ENCODE measurements around the gene SNX24. TPM values are rescaled to one million over a fixed set of nuclear protein-coding genes. Genes with fewer than 3 reads are reported as not detected.
"Not testable (repeated sequence)": the region's sequence is repeated elsewhere in the genome, so short reads cannot be mapped to it uniquely, and the experiment has no call there.

SNX24 gene, protein sequence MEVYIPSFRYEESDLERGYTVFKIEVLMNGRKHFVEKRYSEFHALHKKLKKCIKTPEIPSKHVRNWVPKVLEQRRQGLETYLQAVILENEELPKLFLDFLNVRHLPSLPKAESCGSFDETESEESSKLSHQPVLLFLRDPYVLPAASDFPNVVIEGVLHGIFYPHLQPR
- 13.0 TPM for polyA plus RNA-seq (ENCODE audit: insufficient read length)

GRCh38 chr5:122845229-122846050 is at the start of gene SNX24:
SNX24 (plus strand) TSS chr5:122845613; CDS start chr5:122845634, 21 bp downstream.
- DNase-seq = peak; percentile 84

DNA sequence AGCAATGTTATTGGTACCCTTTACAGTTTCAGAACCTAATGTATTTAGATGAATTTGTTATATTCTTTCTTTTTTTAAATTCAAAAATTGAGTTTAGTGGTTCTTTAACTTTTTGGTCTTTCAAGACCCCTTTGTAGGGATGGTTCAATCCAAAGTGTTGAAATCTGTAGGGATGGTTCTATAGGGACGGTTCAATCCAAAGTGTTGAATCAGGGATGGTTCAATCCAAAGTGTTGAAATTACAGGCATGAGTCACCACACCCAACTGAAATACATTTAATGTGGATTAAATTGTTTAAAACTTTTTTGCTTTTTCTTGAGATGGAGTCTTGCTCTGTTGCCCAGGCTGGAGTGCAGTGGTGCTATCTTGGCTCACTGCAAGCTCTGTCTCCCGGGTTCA is 39.9 kb upstream of the SNX24 start:
- DNase-seq = no peak

DNA sequence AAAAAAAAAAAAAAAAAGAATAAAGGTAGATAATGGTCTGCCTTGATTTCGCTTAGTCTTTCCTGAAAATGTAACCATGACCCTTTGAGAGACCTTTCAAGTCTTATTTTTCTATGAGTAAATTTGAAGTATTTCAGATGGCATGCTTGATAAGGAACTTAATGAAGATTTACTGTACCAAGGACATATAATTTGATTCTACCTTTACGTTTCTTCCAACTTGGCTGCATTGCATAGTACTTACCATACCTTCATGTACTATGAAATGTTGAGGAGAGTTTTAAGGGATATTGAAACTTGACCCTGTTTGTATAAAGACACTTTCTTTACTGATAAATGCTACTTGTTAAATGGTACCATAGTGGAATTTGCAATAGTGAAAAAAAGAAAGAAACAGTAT is 35.0 kb upstream of the SNX24 start:
- no peak for DNase-seq

- no peak for DNase-seq
Measured at GRCh38 chr5:122815218-122815767, 30.1 kb upstream of the SNX24 start.

- DNase-seq = no peak
Measured at GRCh38 chr5:122816756-122817155, 28.7 kb upstream of the SNX24 start.

DNA sequence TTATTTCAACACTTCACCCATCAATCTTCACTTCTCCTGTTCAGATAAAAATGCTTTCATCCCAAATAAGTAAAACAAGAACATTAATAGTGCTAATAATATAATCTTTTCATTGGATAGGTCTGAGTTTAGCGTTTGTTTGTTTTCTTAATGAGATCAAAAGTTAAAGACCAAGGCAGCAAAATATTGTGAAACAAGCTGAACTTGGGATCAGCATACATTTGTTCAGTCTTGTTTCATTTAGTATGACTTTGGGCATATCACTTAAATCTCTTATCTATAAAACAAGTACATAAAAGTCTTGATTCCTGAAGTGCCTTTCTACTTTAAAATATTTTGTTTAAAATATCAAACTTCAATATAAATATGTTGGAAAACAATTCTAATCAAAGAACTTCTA is 13.4 kb upstream of the SNX24 start:
- no peak for DNase-seq

DNA sequence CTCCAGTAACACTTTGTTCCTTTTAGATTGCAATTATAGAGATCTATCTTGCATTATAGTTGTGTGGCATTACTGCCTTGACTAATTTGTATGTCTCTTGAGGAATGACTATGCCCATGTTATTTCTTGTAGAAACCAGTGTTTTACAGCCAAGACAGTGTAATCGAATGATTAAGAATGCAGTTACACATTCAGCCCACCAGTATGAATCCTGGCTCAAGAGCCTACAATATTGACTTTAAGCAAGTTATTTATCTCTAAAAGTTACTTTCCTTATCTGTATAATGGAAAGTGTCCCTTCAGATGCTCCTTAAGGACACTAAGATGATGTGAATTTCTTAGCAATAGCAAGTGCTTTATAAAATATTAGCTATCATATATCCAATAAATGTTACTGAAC is 9.7 kb upstream of the SNX24 start:
- DNase-seq = no peak

- no peak for DNase-seq
Measured at GRCh38 chr5:122836947-122837346, 8.5 kb upstream of the SNX24 start.

- DNase-seq = no peak
Measured at GRCh38 chr5:122839731-122840130, 5.7 kb upstream of the SNX24 start.

GRCh38 chr5:122842016-122842580 is 3.3 kb upstream of the SNX24 start:
- DNase-seq = no peak

DNA sequence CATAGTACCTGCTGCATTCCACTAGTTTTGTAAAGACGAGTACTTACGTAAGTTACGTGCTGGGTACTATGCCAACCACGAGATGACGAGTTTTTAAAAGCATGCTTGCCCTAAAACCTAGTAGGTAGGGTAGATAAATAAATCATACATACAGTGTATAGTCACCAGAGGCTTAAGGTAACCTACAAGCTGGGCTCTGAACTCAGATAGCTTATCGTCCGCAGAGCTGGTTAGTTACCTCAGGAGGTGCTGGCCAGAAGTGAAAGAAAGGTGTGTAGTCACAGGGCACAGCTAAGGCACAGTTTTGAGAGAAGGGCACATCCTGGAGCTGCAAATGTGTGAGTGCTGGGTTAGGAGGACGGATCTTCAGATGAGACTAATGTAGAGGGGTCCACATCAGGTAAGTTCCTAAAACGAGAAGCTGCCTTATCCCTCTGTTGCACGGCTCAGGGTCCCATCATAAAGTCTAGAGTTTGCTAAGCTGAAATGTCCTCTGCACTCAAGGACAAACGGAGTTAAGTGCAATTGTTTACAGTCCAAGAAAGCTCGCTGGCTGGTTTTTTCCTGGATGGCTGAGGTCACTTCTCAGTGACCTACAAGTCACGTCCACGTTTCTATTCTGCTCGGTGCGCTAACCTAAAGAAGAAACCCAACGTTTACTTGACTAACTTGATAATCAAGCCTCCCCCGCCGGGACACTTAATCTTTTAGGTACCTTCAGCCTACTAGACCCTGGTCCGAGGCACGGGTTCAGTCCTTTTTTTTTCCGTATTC is 1.1 kb upstream of the SNX24 start:
- DNase-seq = peak; percentile 8

- DNase-seq = no peak
Measured at GRCh38 chr5:122844910-122845228, 544 bp upstream of the SNX24 start.

GRCh38 chr5:122846051-122846550 is 688 bp downstream of the SNX24 start:
- no peak for DNase-seq

DNA sequence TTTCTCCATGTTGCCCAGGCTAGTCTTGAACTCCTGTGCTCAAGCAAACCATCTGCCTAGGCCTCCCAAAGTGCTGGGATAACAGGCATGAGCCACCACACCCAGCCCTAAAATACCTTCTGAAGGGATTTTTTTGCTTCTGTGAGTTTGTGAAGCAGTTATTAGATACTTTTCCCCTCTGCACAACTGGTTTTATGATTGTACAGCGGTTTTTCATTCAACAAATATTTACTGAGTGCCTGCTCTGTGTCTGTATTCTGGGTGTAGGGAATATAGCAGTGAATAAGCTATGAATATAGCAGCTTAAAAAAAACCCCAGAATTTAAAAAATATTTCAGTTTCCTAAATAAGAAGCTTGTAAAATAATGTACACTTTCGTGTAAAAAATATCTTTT is 2.3 kb downstream of the SNX24 start:
- DNase-seq = no peak

DNA sequence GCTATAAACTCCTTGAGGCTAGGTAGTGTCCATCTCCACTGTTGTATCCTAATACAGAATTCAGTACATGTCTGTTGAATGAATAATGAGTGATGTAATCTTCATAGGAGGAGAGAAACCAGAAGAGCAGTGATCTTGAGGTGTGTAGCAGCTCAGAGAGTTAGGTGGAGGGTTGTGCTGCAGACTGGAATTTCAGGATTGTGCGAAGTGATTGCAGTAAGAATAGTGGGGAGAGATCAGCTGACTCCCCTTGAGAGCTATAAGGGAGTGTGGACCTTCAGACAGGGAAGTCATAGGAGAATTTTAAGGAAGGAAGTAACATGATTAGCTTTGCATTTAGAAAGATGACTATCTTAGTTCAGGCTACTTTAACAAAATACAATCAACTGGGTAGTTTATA is 4.4 kb downstream of the SNX24 start:
- DNase-seq = no peak

DNA sequence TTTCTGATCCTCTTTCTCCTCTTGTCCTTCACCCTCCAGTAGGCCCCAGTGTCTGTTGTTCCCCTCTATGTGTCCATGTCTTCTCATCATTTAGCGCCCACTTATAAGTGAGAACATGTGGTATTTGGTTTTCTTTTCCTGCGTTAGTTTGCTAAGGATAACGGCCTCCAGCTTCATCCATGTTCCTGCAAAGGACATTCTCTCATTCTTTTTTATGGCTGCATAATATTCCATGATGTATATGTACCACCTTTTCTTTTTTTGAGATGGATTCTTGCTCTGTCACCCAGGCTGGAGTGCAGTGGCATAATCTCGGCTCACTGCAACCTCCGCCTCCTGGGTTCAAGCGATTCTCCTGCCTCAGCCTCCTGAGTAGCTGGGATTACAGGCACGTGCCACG is 12.1 kb downstream of the SNX24 start:
- not testable (repeated sequence) for DNase-seq

- no peak for DNase-seq
Measured at GRCh38 chr5:122858451-122858850, 13.0 kb downstream of the SNX24 start.

- DNase-seq = no peak
Measured at GRCh38 chr5:122863240-122863639, 17.8 kb downstream of the SNX24 start.

GRCh38 chr5:122863721-122864120 is 18.3 kb downstream of the SNX24 start:
- DNase-seq = no peak

DNA sequence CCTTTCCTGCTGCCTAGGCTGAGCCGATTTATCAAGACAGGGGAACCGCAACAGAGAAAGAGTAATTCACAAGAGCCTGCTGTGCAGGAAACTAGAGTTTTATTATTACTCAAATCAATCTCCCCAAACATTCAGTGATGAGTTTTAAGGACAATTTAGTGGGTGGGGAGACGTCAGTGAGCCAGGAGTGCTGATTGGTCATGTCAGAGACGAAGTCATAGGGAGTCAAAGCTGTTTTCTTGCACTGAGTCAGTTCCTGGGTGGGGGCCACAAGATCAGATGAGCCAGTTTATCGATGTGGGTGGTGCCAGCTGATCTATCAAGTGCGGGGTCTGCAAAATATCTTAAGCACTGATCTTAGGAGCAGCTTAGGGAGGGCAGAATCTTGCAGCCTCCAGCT is 19.0 kb downstream of the SNX24 start:
- DNase-seq = no peak

GRCh38 chr5:122864842-122865241 is 19.4 kb downstream of the SNX24 start:
- DNase-seq = no peak

DNA sequence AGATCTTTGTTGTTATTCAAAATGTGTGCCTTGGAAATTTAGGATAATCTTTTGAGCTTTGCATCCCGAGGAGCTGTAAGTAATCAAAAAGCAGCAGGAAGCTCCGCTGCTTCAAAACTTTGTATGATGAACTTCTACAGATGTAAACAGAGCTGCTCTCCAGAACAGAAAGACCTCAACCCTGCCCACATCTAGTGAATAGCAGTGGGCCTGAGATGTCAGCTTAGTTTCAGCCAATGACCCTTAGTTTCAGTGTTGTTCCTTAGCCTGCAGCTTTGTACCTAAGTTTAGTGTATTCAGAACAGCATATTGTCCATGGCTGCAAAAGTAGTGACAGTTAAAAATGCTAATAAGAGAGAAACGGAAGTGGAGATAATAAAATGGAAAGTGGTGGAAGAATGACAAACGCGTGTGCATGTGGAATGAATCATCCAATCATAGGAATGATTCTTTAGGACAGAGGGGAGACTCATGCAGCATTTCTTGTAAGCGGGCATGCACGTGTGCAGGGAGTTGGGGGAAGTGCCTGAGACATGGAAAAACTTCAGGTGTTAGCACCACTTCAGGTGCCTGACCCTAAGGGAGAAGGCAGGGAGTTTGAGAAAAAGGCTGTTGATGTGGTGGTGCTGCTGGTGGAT is 24.9 kb downstream of the SNX24 start:
- no peak for DNase-seq

Data from hindlimb muscle (tissue), 1 donor.